D721Med (cell line): Measurements from ENCODE around the gene SERPINB1.

Experiments used
- DNase-seq: peaks from one replicate; pipeline ENCODE4 v3.0.0; 2011; ENCODE audit warnings: low spot score; ENCODE audit not compliant: insufficient read length
- FAIRE-seq: peaks from 2 replicates; lab custom pipeline; 2011; peaks lifted over from hg19 to GRCh38; lab: Jason Lieb, UNC
- CTCF ChIP-seq: IDR thresholded peaks from 2 replicates; pipeline ENCODE4 v1.5.1; 2012; ENCODE audit warnings: mild to moderate bottlenecking, control low read depth; ENCODE audit not compliant: insufficient read depth; ENCODE audit errors: missing control alignments

Gene SERPINB1

GRCh38 chr6:2810092-2810671, 31.5 kb downstream of the SERPINB1 start:
- FAIRE-seq (no peak), DNase-seq (no peak)
- no peak for TF ChIP-seq CTCF

- DNase-seq (no peak), FAIRE-seq (no peak)
- no peak for TF ChIP-seq CTCF
These were observed 32.6 kb downstream of the SERPINB1 start for GRCh38 chr6:2809015-2809414.

DNA sequence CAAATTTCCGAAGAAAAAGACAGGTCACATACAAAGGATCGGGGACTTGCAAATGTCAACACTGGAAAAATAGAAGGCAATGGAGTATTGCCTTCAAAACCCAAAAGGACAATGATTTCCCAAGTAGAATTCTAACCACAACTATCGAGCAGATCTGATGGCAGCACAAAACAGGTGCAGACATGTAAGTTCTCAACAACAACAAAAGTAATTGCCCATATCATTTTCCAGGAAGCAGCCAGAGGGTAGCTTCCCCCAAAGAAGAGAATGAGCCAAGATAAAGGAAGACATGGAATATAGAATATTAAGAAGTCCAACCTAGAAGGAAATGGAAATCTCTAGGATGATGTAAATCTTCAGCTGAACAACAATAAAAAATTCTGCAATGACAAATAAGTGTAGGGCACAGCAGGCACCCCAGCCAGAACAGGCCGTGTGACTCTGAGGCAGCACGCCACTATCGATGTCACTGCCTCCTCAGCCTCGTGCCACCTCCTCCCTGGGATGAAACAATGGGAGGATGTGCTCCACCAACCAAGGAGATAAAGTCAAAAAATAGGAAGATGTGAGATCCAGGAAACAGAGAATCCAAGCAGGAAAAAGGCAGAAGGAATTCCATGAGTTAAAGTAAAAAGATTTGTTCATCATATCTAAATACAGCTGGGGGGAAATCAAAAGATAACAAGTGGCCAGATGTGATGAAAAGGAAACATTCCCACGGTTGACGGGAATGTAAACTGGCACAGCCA, 34.1 kb downstream of the SERPINB1 start:
- no peak for FAIRE-seq
- TF ChIP-seq CTCF: no peak
- DNase-seq: no peak

GRCh38 chr6:2806644-2807043, 35.0 kb downstream of the SERPINB1 start:
- no peak for DNase-seq
- no peak for FAIRE-seq
- no peak for TF ChIP-seq CTCF

DNA sequence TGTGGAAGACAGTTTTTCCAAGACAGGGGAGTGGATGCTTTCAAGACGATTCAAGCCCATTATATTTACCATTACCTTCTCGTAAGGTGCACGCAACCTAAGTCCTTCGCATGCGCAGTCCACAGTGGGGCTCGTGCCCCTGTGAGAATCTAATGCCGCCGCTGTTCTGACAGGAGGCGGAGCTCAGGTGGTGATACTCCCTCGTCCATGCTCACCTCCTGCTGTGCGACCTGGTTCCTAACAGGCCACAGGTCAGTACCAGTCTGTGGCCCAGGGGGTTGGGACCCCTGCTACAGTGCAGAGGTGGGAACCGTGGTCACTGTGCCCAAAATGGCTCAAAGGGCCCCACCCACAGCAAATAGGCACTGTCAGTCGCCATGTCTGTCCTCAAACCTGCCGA, 36.6 kb downstream of the SERPINB1 start:
- no peak for FAIRE-seq
- no peak for TF ChIP-seq CTCF
- no peak for DNase-seq

DNA sequence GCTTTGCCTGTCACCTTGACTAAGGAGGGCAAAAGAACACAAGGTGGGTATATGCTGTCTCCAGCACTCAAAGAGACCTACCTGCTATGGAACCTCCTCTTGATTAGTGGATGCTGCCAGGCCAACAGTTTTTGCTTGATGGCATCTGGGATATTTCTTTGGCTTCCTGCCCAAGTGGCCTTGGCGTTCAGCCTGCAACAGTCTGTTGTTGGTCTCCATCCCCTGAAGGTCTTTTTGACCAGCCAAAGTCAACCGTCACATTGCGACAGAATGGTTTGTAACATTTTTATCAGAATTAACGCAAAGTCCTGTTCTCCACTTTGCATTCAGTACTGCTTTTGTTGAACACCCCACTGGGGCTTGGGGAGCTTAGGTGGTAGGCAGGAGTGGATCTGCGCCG, 37.1 kb downstream of the SERPINB1 start:
- no peak for TF ChIP-seq CTCF
- no peak for DNase-seq
- FAIRE-seq: no peak

DNA sequence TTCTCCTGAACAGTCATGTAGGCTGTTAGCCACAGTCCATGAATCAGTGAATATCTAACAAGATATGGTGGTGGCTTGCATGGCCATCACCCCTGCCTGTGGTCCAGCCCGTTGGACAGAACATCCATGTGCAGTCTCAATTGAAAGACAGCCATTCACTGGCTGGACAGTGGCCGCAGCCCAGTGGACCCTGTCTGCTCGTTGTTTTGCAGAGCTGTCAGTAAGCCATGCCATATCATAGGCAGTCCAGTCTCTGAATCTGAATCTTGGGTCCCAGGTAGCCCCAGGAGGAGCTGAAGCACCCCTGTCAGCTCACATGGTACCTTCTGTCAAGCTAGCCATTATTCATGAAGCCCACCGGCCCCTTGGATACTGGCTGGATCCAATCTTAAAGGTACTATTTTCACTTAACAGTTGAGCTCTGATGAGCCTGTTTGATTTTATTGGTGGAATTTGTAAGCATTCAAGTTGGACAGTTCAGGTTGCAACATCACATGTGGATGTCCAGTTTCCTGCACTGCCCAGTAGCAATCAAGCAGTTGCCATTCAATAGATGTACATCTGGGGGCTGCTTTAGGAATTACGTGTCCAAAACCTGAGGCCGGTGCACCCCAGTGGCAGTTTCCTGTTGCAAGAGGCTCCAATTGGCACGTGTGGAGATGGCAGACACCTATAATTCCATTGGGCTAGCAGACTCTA, 37.8 kb downstream of the SERPINB1 start:
- FAIRE-seq (no peak), DNase-seq (no peak)
- no peak for TF ChIP-seq CTCF
